Pulmonary artery endothelial cell (primary cell): ENCODE measurements around the gene GAREM1. TPM values are rescaled to one million over a fixed set of nuclear protein-coding genes. Genes with fewer than 3 reads are reported as not detected.

ENCODE experiments used
- DNase-seq: peaks from one replicate; pipeline ENCODE4 v3.0.0-alpha.2; 2011; ENCODE audit warnings: low read depth, low spot score
- total RNA-seq: library from RNA; depleted of rRNA; stranded (reverse); fragments of >200 nt; gene quantifications from 2 replicates; pipeline ENCODE4 v1.2.3, GENCODE V29; 2014

Gene GAREM1
- total RNA-seq, 1 donor from 2014 or later, result 0.40 TPM

- DNase-seq, result no peak
Measured at GRCh38 chr18:32459361-32460101, 11.2 kb downstream of the GAREM1 start.

DNA sequence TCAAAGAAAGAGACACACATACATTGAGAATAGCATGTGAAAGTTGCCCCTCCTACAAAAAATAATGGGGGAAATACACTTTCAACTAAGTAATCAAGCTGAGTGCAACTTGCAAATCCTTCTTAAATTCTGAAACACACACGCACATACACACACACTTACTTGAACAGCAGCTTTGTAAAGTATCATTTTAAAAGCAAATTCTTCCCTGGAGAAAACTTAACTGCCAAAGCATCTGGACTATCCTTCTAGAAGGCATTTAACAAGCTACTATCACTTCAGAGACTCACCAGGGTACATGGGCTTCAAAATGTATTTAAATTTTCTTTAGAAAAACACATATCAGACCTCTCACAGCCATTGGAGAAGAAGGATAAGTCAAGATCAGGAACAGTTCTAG lies 15.3 kb downstream of the GAREM1 start:
- no peak for DNase-seq

- DNase-seq, result no peak
Measured at GRCh38 chr18:32454593-32454992, 16.1 kb downstream of the GAREM1 start.

DNA sequence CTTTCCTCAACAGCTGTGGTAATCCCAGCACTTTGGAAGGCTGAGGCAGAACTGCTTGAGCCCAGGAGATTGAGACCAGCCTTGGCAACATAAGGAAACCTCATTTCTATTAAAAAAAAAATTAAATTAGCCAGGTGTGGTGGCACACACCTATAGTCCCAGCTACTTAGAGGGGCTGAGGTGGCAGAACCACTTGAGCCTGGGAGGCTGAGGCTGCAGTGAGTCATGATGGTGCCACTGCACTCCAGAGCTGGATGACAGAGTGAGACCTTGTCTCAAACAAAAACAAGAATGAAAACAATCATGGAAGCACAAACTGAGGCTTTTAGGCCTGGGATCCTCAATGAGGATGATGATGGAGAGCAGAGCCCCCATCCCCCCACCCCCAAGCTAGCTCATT lies 19.8 kb downstream of the GAREM1 start:
- DNase-seq, result no peak

DNA sequence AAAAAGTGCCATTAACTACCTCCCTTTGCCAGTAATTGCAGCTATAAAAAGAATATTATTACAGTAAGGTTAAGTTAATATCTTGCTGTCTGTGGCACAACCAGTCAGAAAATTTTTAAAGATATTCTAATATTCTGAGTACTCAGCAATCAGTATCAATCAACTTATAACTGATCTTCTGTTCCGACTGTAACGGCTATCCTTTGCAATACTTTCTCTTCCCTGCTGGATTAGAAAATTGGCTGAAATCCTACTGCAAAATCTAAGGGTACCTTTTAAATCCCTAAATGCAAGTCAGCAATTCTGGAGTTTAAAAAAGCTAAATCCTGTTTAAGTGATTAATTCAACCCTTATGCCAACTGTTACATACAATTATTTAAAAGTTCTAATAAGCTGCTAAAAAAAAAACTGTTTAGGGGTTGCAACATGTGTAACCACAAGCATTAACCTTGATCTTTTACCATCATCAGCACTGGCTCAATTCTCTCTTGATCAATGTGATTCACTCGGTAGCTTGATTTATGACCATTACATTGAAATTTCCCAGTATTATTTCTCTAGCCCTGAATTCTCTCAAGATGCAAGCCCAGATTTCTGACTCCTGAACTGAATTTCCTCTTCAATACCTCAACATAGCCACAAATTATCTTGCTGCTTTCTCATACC lies 20.5 kb downstream of the GAREM1 start:
- DNase-seq, result no peak

DNA sequence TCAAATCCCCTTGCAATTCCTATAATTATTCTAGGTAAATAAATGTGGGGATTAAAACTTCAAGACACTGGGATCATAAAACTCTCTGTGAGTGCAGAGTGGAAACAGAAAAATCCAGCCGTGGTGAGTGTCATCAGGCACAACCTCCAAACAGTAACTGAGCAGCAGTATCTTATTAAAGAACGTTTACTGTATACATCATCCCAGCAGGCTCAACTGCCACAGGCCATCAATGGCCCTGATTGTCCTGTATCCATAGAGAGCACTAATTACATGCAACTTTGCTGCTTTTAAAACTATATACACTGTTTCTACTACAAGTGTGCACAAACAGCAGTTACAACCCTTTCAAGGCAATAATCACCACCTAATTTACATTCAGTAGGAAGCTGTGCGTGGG lies 23.9 kb downstream of the GAREM1 start:
- DNase-seq, result no peak

- no peak for DNase-seq
Measured at GRCh38 chr18:32445846-32446245, 24.8 kb downstream of the GAREM1 start.

DNA sequence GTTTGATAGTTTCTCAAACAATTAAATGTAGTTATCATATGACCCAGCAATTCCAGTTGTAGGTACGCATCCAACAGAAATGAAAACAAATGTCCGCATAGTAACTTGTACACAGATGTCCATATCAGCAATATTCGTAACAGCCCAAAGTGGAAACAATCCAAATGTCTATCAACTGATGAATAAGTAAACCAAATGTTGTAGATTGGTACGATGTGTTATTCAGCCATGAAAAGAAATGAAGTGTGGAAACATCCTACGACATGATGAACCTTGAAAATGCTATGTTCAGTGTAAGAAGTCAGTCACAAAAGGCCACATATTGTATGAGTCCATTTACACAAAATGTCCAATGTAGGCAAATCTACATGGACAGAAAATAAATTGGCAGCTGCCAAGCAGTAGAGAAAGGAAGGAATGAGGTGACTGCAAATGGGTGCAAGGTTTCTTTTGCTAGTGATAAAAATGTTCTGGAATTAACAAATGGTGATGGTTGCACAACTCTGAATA lies 26.9 kb downstream of the GAREM1 start:
- DNase-seq, result no peak

- DNase-seq, result no peak
Measured at GRCh38 chr18:32443033-32443705, 27.5 kb downstream of the GAREM1 start.

GRCh38 chr18:32442575-32442974 lies 28.1 kb downstream of the GAREM1 start:
- no peak for DNase-seq

DNA sequence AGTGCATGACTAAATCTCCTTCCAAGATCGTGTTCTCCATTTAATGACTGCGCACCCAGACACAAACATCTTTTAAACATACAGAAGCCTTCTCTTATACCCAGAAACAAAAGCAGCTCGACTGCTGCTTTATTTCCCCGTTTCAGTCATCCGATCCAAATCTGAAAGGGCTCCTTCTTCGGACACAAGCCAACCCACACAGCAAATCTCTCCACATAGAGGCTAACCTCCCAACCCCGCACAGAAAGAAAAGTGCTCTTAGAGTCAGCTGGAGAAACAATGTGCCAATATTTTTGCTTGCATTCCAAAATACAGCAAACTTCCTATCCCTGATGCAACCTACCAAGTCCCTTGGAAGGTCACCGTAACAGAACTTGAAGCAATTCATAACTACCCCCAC lies 29.1 kb downstream of the GAREM1 start:
- DNase-seq, result no peak

DNA sequence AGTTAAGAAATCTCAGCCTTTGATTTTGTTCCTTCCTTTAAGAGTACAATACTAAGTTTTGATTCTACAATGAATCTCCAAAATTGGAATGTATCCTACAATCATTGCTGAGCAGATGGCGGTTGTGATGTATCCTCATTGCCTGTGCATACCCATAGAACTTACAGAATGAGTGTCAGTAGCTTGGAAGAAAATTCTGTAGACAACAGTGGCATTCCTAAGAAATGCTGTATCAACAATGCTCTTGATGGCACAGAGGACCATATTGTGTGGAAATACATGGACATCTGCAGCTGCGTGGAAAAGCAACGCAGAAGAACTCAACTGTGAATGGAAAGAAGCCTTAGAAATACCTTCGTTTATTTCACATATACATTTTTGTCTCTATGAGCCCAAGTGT lies 30.2 kb downstream of the GAREM1 start:
- DNase-seq, result no peak

DNA sequence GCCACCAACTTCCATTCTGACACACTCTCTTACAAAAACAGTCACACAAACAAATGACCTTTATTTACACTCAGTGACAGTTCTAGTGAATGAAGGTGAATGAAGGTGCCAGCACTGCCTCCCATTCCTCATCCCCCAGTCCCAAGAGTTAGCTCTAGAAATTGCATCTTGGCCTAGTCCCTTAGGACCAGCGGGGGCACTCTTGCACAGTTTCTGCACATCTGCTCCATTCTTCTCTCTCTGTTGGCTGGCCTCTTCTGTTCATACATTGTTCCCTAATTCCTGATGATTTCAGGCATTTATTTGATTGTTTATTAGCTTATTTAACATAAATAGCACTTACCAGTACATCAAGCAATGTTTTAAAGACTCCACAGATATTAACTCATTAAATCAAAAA lies 30.9 kb downstream of the GAREM1 start:
- no peak for DNase-seq

DNA sequence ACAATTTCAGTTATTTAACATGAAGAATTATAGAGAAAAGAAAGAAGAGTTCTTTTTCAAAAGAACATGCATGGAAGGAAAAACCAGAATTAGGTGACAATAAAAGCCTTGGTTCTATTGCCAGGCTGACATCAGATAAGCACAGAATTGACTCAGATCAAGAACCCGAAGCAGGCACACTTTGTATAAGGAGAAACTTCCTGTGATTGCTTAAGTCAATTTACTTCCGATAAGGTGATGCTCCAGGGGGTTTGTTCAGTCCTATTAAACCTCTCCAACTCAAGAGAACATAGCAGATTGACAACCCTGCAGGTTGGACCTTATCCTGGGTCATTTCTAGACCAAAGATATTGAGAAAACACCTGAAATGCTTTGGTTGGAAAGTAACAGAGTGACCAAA lies 31.4 kb downstream of the GAREM1 start:
- DNase-seq, result no peak

DNA sequence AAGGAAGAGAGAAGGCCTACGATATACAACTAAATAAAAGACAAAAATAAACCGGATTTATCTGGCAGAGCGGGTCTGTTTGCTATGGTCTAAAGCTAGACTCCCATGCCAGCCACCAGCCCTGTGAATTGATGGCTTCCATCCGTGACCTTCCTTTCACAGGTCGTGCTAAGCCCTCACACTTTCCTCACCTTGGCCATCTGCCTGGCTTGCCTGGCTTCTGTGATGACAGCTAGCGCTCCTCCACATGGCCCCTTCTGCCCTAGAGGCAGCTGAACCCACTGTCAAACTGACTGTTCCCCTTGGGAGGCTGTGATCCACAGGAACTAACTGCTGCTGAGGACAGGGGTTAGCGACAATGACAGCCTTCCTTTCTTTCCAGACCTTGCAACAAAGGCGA lies 32.5 kb downstream of the GAREM1 start:
- DNase-seq, result no peak

DNA sequence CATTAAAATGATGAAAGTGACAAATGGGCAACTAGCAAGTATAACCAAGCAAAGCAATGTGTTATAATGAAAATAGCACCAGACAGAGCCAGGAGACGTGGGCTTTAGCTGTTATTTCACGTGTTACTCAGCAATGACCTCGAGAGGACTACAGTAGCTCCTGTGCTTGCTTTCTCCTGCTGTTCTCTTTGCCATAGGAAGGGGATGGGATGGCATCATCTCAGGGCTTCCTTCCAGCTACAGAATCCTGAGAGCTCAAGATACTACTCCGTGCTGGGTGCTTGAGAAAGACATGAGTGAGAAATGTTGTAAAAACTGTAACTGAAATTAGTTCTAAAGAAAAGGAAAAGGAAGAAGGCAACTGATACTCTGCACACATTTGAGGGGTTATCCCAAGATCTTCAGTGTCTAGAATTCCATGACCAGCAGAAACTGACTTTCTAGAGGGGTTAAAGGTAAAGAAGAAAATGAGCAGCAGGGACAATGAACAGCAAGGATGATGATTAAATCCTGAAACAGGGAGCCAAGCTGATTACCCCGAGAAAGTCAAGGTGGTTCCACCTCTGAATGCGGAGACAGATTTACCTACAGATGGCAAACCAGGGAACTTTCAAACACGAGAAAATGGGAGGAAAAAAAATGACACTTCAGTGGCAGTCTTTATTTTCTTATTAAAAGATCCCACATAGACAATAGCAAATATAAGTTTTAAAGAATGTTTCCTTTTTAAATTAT lies 33.4 kb downstream of the GAREM1 start:
- no peak for DNase-seq

DNA sequence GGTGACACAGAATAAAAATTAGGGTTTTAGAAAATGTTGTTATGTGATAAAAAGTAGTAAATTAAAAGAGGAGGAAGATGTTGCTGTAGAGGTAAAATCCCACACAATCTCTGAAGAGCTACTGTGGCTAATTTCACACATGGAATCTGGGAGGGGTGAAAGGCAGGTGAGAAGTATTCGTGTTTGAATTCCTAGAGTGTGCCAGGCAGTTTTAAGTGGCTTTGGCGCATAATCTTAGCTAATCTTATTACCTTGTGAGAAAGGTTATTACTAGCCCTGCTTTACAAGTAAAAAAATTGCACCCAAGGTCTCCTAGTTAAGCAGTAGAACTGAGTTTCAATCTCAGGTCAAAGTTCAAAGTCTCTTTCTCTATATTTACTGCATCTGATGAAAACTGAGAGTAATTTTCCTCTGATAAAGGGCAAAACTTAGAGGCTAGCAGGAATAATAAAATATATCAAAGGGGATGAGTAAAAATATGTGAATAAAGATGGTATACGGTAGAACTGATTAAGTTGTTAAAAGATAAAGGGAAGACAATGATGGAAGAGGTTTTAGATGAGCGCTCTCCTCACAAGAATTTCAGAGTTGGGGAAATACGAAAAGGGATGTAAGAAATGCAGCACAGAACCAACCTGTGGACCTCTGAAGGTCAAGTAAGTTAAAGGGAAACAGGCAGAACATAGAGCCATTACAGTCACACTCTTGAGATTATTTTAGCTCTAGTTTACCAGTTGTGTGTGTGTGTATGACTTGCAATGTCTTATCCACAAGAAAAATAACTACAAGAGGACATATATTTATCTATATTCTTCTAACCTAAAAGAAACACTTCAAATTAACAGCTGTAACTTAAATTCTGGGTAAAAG lies 34.8 kb downstream of the GAREM1 start:
- DNase-seq, result no peak

- no peak for DNase-seq
Measured at GRCh38 chr18:32431753-32432152, 38.9 kb downstream of the GAREM1 start.

DNA sequence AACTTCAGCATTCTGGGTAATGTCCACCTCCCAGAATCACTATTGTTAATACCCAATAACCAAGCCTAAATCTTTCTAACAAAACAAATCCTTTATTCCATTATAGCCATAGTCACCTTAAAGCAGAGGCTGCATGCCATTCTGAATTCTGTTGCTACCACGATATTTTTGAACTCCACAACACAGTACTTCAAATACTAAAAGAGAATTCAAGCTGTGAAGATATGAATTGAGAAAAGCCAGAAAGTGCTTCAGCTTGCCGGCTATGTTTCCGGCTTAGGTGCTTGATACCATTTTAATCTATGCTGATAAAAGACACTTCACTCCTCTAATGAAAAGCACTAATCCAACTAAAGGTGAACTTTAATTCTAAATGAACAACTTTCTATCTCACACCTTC lies 41.3 kb downstream of the GAREM1 start:
- DNase-seq, result no peak

DNA sequence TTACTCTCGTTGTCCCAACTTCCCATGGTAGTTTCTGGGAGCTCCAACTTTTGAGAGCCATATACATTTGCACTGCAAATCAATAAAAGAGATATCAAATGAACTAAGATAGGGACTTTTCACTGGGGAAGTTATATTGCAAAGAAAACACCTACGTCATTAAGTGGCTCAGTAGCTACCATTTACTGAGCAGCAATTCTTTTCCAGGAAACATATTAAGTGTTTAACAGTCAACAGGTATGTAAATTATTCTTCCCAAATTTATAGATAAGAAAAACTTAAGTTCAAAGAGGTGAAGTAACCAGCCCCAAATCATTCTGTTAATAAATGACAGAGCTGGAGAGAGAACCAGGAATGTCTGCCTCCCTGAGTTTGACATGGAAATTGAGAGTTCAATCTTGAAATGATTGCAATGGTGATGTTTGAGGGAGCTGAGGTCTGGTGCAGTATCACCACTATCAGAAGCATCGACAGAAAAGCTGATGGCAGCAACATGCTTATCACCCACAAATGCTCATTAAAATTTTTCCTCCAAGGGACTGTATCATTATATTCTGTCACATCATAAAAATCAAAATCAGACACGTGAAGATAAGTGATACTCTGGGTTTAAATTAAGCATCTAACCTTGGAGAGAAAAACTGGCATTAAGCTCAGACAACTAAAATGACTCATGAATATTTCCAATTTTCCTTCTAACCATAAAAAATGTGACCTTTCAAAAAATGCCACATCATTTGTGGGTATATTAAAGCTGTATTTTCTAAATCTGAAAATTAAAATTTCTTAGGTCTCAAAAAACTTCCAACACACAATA lies 43.4 kb downstream of the GAREM1 start:
- no peak for DNase-seq
